PC-9 (cell line): ENCODE measurements around the gene RNF145. TPM values are rescaled to one million over a fixed set of nuclear protein-coding genes. Genes with fewer than 3 reads are reported as not detected.

Source experiments
- BruUV-seq: library from RNA; stranded (reverse); fragments of 400-500 nt; replicated peaks from 2 replicates; lab custom pipeline; 2021; lab: Mats Ljungman, UMichigan
- CTCF ChIA-PET: fragments of 300-600 bp; sonication (Branson Sonifier 250); formaldehyde crosslinking; loops from one replicate; lab custom pipeline; 2022; ENCODE audit warnings: antibody characterized with exemption; lab: Charles Lee
- POLR2A ChIA-PET: fragments of 300-600 bp; sonication (Branson Sonifier 250); formaldehyde crosslinking; loops from one replicate; lab custom pipeline; 2022; ENCODE audit warnings: antibody characterized with exemption; ENCODE audit not compliant: unreplicated experiment; lab: Charles Lee
- DNase-seq, 2 experiments: peaks; one replicate each; pipeline versions ENCODE4 v3.0.0 to v3.0.0-alpha.2; 2015 to 2022; ENCODE audit warnings: mixed read lengths in 1 of 2
- H2AFZ ChIP-seq: fragments of 200-600 bp; sonication (generic); 2 replicates; pipeline ENCODE4 v1.8.1; 2017; ENCODE audit warnings: antibody characterized with exemption
- H3F3A ChIP-seq: fragments of 200-600 bp; sonication (generic); 2 replicates; pipeline ENCODE4 v1.8.1; 2017; ENCODE audit warnings: antibody characterized with exemption, mild to moderate bottlenecking, low read depth; ENCODE audit not compliant: insufficient read depth
- H3K27ac ChIP-seq: fragments of 200-600 bp; sonication (generic); 2 replicates; pipeline ENCODE4 v1.6.1; 2016; ENCODE audit warnings: mixed run types
- H3K27me3 ChIP-seq: fragments of 200-600 bp; sonication (generic); 2 replicates; pipeline ENCODE4 v1.6.1; 2016; ENCODE audit warnings: low read depth, mixed run types; ENCODE audit not compliant: insufficient read depth
- H3K36me3 ChIP-seq: fragments of 200-600 bp; sonication (generic); 2 replicates; pipeline ENCODE4 v1.6.1; 2016; ENCODE audit warnings: low read depth, mixed run types
- H3K4me1 ChIP-seq: fragments of 200-600 bp; sonication (generic); replicated peaks from 2 replicates; pipeline ENCODE4 v1.6.1; 2016; ENCODE audit warnings: mixed run types; ENCODE audit not compliant: insufficient read depth
- H3K4me2 ChIP-seq: fragments of 200-600 bp; sonication (generic); 2 replicates; pipeline ENCODE4 v1.6.1; 2017; ENCODE audit warnings: mixed run types
- H3K4me3 ChIP-seq: fragments of 200-600 bp; sonication (generic); 2 replicates; pipeline ENCODE4 v1.6.1; 2016; ENCODE audit warnings: mixed run types
- H3K79me2 ChIP-seq: fragments of 200-600 bp; sonication (generic); 2 replicates; pipeline ENCODE4 v1.6.1; 2017; ENCODE audit warnings: low read depth, mixed run types
- H3K9me2 ChIP-seq: fragments of 200-600 bp; sonication (generic); 2 replicates; pipeline ENCODE4 v1.8.1; 2017; ENCODE audit warnings: mild to moderate bottlenecking; ENCODE audit not compliant: insufficient read depth
- H3K9me3 ChIP-seq: fragments of 200-600 bp; sonication (generic); 2 replicates; pipeline ENCODE4 v1.8.1; 2016; ENCODE audit warnings: low read depth; ENCODE audit not compliant: insufficient read depth
- H4K20me1 ChIP-seq: fragments of 200-600 bp; sonication (generic); 2 replicates; pipeline ENCODE4 v1.8.1; 2017; ENCODE audit not compliant: insufficient read depth
- EZH2 ChIP-seq: fragments of 200-600 bp; sonication (generic); IDR thresholded peaks from 2 replicates; pipeline ENCODE4 v1.8.0; 2017; ENCODE audit warnings: antibody characterized with exemption, low read depth
- intact Hi-C: fragments of 100-400 bp; cut with micrococcal nuclease; formaldehyde crosslinking; loops from one replicate; pipeline ENCODE4 v1.10.0; 2022; ENCODE audit not compliant: unreplicated experiment
- total RNA-seq: library from RNA; stranded (reverse); gene quantifications from 2 replicates; pipeline ENCODE4 v1.2.3, GENCODE V29; 2021
- TF ChIP-seq, protein P1 (sequence below): fragments of 200-600 bp; sonication (generic); conservative IDR thresholded peaks from 2 replicates; pipeline ENCODE4 v1.6.1; 2017; ENCODE audit warnings: mixed run types, antibody characterized with exemption, mild to moderate bottlenecking, moderate library complexity

Gene RNF145
- total RNA-seq, 1 experiment from 2014 or later, result 54.5 TPM

DNA sequence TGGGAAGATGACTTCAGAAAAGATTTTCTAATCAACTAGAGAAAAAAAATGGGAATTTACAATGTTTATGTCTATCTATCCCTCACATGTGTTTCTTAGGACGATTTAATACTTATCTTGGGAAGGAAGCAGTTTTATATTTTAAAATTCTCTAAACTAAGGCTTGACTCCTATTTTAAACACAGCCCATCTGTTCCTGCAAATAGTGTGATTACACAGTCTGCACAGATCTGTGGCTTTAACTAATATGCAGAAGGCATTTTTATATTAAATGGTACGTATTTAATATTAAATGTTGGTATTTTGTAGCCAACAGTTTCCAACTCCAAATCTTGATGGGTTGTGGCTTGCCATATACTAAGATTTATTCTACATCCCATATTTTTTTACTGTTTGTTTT is 56.5 kb downstream of the RNF145 start:
- Histone ChIP-seq H3K79me2 (no peaks in the 10 kb centered on the region), H3K27ac (no peak overlapping the region), H3K4me3 (no peak overlapping the region), H3K27me3 (no peaks in the 10 kb centered on the region), H3K9me2 (no peaks in the 10 kb centered on the region), H3F3A (peaks cover 9% of the 10 kb centered on the region), H4K20me1 (peaks cover 12% of the 10 kb centered on the region; the same call in 1 of the 2 replicates), H3K36me3 (peaks cover 7% of the 10 kb centered on the region; the same call in 1 of the 2 replicates), H3K4me1 (no peaks in the 10 kb centered on the region), H3K4me2 (no peak overlapping the region), H3K9me3 (no peaks in the 10 kb centered on the region), H2AFZ (no peak overlapping the region)
- intact Hi-C loops, result loop anchor here (10.0 kb wide), 1 partner anchor 432 kb away; no protein-coding TSS in a partner anchor
- ChIA-PET CTCF (no interaction called here), POLR2A (interaction anchor here (0.6 kb wide), 1 partner anchor 166 kb away, joined by 4 read pairs; no protein-coding TSS in a partner anchor)
- no peak for DNase-seq
- TF ChIP-seq, protein P1, sequence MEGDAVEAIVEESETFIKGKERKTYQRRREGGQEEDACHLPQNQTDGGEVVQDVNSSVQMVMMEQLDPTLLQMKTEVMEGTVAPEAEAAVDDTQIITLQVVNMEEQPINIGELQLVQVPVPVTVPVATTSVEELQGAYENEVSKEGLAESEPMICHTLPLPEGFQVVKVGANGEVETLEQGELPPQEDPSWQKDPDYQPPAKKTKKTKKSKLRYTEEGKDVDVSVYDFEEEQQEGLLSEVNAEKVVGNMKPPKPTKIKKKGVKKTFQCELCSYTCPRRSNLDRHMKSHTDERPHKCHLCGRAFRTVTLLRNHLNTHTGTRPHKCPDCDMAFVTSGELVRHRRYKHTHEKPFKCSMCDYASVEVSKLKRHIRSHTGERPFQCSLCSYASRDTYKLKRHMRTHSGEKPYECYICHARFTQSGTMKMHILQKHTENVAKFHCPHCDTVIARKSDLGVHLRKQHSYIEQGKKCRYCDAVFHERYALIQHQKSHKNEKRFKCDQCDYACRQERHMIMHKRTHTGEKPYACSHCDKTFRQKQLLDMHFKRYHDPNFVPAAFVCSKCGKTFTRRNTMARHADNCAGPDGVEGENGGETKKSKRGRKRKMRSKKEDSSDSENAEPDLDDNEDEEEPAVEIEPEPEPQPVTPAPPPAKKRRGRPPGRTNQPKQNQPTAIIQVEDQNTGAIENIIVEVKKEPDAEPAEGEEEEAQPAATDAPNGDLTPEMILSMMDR, result no peak
- no peak for TF ChIP-seq EZH2
- no TSS peak for BruUV-seq

- no peaks in the 10 kb centered on the region for H4K20me1 ChIP-seq
- H3K36me3 ChIP-seq, result no peaks in the 10 kb centered on the region
- no TSS peak for BruUV-seq
- no peak overlapping the region for H3K27ac ChIP-seq
- no peak overlapping the region for H2AFZ ChIP-seq
- H3K9me2 ChIP-seq, result no peaks in the 10 kb centered on the region
- peaks cover 13% of the 10 kb centered on the region for H3K27me3 ChIP-seq
- no peak overlapping the region for H3K4me3 ChIP-seq
- CTCF ChIA-PET, result no interaction called here
- no peak for DNase-seq
- H3K4me2 ChIP-seq, result no peak overlapping the region
- H3K4me1 ChIP-seq, result no peaks in the 10 kb centered on the region
- no peaks in the 10 kb centered on the region for H3K9me3 ChIP-seq
- intact Hi-C loops, result no loop called here
- H3K79me2 ChIP-seq, result no peaks in the 10 kb centered on the region
- no peaks in the 10 kb centered on the region for H3F3A ChIP-seq
- POLR2A ChIA-PET, result interaction anchor here (0.6 kb wide), 1 partner anchor 113 kb away, joined by 7 read pairs; no protein-coding TSS in a partner anchor
- TF ChIP-seq, protein P1, result no peak
- TF ChIP-seq EZH2, result no peak
Measured at GRCh38 chr5:159149085-159149484, 60.3 kb downstream of the RNF145 start.

- no peak overlapping the region for H3K27ac ChIP-seq
- H3K9me3 ChIP-seq, result no peaks in the 10 kb centered on the region
- H3F3A ChIP-seq, result no peaks in the 10 kb centered on the region
- intact Hi-C loops, result no loop called here
- TF ChIP-seq, protein P1, result no peak
- TF ChIP-seq EZH2, result no peak
- no peaks in the 10 kb centered on the region for H3K36me3 ChIP-seq
- no peaks in the 10 kb centered on the region for H3K4me1 ChIP-seq
- no peak overlapping the region for H3K4me3 ChIP-seq
- no peak overlapping the region for H3K4me2 ChIP-seq
- POLR2A ChIA-PET, result no interaction called here
- no peak overlapping the region for H2AFZ ChIP-seq
- CTCF ChIA-PET, result no interaction called here
- H3K79me2 ChIP-seq, result no peaks in the 10 kb centered on the region
- no peaks in the 10 kb centered on the region for H4K20me1 ChIP-seq
- H3K27me3 ChIP-seq, result peaks cover 24% of the 10 kb centered on the region
- no peaks in the 10 kb centered on the region for H3K9me2 ChIP-seq
- no peak for DNase-seq
- no TSS peak for BruUV-seq
Measured at GRCh38 chr5:159147976-159148375, 61.4 kb downstream of the RNF145 start.
